Thoracic aorta (tissue), 2 donors: ENCODE measurements around the gene ATL3. TPM values are rescaled to one million over a fixed set of nuclear protein-coding genes. Genes with fewer than 3 reads are reported as not detected.
A peak's percentile ranks its signal among the peaks of the same experiment; 100 is the strongest.

Source experiments
- ATAC-seq: fragments of 150-250 bp; one replicate; pipeline ENCODE4 v1.8.0; 2017; ENCODE audit warnings: low read depth; ENCODE audit not compliant: insufficient number of reproducible peaks, low FRiP score
- DNase-seq: peaks from one replicate; pipeline ENCODE4 v3.0.0-alpha.2; 2020; ENCODE audit warnings: low spot score
- H3K27ac ChIP-seq, 2 donors: fragments of 200-600 bp; sonication (generic); 1 replicate in 1 of 2; 2 replicates in 1 of 2; pipeline ENCODE4 v1.5.1; 2016; ENCODE audit warnings: mild to moderate bottlenecking in 2 of 2, moderate library complexity in 2 of 2
- H3K27me3 ChIP-seq: fragments of 200-600 bp; sonication (generic); replicated peaks from 2 replicates; pipeline ENCODE4 v1.6.0; 2016; ENCODE audit warnings: mild to moderate bottlenecking; ENCODE audit not compliant: insufficient read depth
- H3K36me3 ChIP-seq: fragments of 200-600 bp; sonication (generic); one replicate; pipeline ENCODE4 v1.5.1; 2016
- H3K4me1 ChIP-seq, 2 donors: fragments of 200-600 bp; sonication (generic); 1 replicate in 1 of 2; 2 replicates in 1 of 2; pipeline versions ENCODE4 v1.5.1 to v1.6.0; 2016; ENCODE audit warnings: low read depth in 2 of 2, mild to moderate bottlenecking in 1 of 2; ENCODE audit not compliant: control insufficient read depth in 1 of 2
- H3K4me3 ChIP-seq: fragments of 200-600 bp; sonication (generic); 2 replicates; pipeline ENCODE4 v1.5.1; 2016; ENCODE audit warnings: mild to moderate bottlenecking
- H3K9me3 ChIP-seq: fragments of 200-600 bp; sonication (generic); 2 replicates; pipeline ENCODE4 v1.5.1; 2016
- CTCF ChIP-seq: fragments of 200-600 bp; sonication (generic); IDR thresholded peaks from one replicate; pipeline ENCODE4 v1.5.1; 2019; ENCODE audit warnings: antibody characterized with exemption
- total RNA-seq, 2 donors: library from RNA; depleted of rRNA; stranded (reverse); fragments of >200 nt; gene quantifications; one replicate each; pipeline versions ENCODE4 v1.1.0 to v1.2.3, GENCODE V29; 2016

ATL3 gene
- total RNA-seq, 2 donors from 2014 or later = 188 to 192 TPM

GRCh38 chr11:63612181-63612580 is 59.0 kb downstream of the ATL3 start:
- peak overlapping the region; percentile 3 for H3K4me3 ChIP-seq
- ATAC-seq (no peak), DNase-seq (no peak)
- no peak for TF ChIP-seq CTCF
- H3K27me3 ChIP-seq = no peaks in the 10 kb centered on the region
- peaks cover 21 to 50% of the 10 kb centered on the region in 2 donors for H3K4me1 ChIP-seq
- H3K9me3 ChIP-seq = no peaks in the 10 kb centered on the region
- H3K27ac ChIP-seq = no peak overlapping the region
- no peaks in the 10 kb centered on the region for H3K36me3 ChIP-seq

- H3K4me3 ChIP-seq = peak overlapping the region; percentile 37
- H3K36me3 ChIP-seq = no peaks in the 10 kb centered on the region
- H3K4me1 ChIP-seq = peaks cover 21 to 50% of the 10 kb centered on the region in 2 donors
Measured at GRCh38 chr11:63611395-63611747, 59.8 kb downstream of the ATL3 start.

GRCh38 chr11:63610604-63611394 is 60.4 kb downstream of the ATL3 start:
- Histone ChIP-seq H3K4me3 (peak overlapping the region; percentile 37), H3K27me3 (no peaks in the 10 kb centered on the region), H3K36me3 (no peaks in the 10 kb centered on the region), H3K27ac (peak overlapping the region; percentile 2 to 47), H3K4me1 (peaks cover 21 to 50% of the 10 kb centered on the region in 2 donors), H3K9me3 (no peaks in the 10 kb centered on the region)
- peak; percentile 19 for TF ChIP-seq CTCF
- ATAC-seq (no peak), DNase-seq (no peak)

More at GRCh38 chr11:63611395-63611747, 59.8 kb downstream of the ATL3 start:
- Histone ChIP-seq H3K27ac (peak overlapping the region in 1 of 2 donors; percentile 47), H3K27me3 (no peaks in the 10 kb centered on the region), H3K9me3 (no peaks in the 10 kb centered on the region)
- no peak for DNase-seq
- ATAC-seq = no peak
- TF ChIP-seq CTCF = no peak

GRCh38 chr11:63609971-63610580 is 61.1 kb downstream of the ATL3 start:
- no peak for TF ChIP-seq CTCF
- no peak for DNase-seq
- no peaks in the 10 kb centered on the region for H3K36me3 ChIP-seq
- H3K27me3 ChIP-seq = no peaks in the 10 kb centered on the region
- no peak for ATAC-seq
- no peaks in the 10 kb centered on the region for H3K9me3 ChIP-seq
- H3K4me1 ChIP-seq = peaks cover 21 to 50% of the 10 kb centered on the region in 2 donors
- peak overlapping the region; percentile 2 to 47 for H3K27ac ChIP-seq
- peak overlapping the region; percentile 37 for H3K4me3 ChIP-seq

- ATAC-seq = no peak
- no peaks in the 10 kb centered on the region for H3K36me3 ChIP-seq
- H3K27ac ChIP-seq = peak overlapping the region; percentile 18 to 47
- no peak overlapping the region for H3K4me3 ChIP-seq
- no peaks in the 10 kb centered on the region for H3K9me3 ChIP-seq
- no peaks in the 10 kb centered on the region for H3K27me3 ChIP-seq
- TF ChIP-seq CTCF = no peak
- DNase-seq = no peak
- peaks cover 21 to 52% of the 10 kb centered on the region in 2 donors for H3K4me1 ChIP-seq
Measured at GRCh38 chr11:63609536-63609935, 61.6 kb downstream of the ATL3 start.
